ENCODE measurements around the gene SMIM28.

Gene SMIM28

DNA sequence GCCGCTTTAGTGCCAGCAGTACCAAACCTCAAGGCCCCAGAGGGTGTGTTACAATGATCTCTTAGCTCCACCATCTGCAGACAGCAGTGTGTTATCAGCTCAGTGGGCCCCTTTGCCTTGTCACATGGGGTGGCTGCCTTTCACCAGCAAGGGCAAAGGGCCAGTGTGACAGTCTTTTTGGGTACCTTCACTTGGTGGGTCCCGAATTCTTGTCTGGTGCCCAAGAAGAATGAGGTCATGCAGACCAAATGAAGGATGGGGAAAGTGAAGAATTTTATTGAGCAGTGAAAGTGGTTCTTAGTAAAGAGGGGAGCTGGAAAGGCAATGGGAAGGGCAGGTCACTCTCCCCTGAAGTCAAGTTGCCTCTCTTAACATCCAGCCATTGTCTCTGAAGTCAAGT lies 2.9 kb upstream of the SMIM28 start:
- DNase-seq = no peak

DNA sequence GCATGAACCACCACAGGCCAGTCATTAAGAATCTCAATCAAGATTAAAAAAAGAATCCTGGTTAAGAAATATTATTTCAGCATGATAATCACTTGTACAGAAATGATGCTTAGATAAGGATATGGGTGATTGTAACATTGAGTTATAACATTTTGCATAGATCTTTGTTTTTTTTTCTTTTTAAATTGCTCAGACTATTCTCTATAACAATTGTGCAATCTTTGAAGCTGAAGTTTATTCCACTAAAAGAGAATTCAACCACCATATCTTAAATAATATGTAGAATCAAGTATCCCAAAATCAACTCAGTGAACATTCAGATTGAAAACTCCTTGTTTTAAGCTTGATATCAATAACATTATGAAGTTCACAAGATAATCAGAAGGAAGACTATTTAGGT lies 663 bp upstream of the SMIM28 start:
- no peak for DNase-seq

DNA sequence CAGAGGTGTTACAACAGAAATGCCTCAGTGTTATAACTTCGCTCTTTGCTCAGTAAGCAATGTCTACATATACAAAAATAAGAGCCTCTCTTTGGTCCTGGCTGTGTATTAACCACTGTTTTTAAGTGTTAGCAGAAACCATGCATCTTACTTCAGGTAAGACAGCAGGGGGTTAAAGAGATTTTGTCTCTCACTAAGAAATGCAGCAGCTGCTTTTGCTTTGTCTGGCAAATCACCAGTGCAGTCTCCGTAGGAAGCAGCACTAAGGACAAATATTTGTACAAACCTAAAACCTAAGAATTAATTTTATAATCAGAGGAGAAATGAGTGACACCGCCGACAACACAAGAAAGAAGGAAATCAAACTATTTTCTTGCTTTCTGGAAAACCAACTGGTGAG lies 758 bp downstream of the SMIM28 start:
- DNase-seq = no peak

DNA sequence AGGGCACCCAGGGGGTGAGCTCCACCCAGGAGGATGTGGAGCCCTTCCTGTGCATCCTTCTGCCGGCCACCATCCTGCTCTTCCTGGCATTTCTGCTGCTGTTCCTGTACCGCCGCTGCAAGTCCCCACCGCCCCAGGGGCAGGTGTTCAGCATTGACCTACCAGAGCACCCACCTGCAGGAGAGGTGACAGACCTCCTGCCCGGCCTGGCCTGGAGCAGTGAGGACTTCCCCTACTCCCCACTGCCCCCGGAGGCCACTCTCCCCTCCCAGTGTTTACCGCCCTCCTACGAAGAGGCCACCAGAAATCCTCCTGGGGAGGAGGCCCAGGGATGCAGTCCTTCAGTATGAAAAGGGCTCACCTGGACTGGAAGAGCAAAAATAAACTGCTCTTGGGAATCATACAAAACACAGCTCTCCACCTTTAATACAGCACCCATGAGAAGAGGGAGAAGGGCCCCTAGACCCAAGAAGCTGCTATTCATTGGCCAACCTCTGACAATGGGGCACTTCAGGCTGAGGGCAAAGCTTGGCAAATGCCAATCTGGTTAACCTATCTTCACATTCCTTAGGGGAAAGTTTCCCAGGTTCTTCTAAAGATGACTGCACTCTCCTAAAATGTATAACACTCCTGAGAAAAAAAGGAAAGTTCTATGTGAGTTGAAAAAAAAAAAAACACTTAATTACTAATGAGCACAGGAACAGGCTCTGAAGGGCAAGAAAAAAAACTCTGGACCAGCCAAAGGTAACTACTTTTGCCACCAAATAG lies 5.0 kb downstream of the SMIM28 start:
- no peak for DNase-seq

DNA sequence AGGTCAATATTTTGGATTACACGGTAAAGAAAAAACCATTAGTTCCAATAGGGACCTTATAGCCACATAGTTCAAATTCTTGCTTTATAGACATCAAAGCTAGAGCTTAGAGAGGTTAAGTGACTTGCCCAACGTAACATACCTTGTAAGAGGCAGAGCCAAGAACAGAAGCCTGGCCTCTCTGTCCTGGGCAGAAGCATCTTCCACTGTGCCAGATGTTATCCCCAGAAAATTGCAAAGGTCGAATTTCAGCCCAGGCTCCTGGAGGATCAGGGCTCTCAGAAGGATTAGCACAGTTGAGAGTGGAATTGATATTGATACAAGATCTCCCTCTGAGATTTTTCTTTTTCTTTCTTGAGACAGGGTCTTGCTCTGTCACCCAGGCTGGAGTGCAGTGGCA lies 6.1 kb downstream of the SMIM28 start:
- DNase-seq = no peak

DNA sequence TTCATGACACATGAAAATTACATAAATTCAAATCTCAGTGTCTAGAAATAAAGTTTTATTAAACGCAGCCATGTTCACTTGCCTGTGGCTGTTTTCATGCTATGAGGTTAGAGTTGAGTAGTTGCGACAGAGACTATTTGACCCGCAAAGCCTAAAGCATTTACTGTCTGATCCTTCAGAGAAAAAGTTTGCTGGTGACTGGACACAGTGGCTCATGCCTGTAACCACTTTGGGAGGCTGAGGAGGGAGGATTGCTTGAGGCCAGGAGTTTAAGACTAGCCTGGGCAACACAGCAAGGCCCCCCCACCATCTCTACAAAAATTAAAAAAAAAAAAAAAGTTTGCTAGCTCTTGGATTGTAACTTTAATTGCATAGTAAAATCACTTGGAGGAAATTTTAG lies 9.2 kb downstream of the SMIM28 start:
- DNase-seq = no peak

DNA sequence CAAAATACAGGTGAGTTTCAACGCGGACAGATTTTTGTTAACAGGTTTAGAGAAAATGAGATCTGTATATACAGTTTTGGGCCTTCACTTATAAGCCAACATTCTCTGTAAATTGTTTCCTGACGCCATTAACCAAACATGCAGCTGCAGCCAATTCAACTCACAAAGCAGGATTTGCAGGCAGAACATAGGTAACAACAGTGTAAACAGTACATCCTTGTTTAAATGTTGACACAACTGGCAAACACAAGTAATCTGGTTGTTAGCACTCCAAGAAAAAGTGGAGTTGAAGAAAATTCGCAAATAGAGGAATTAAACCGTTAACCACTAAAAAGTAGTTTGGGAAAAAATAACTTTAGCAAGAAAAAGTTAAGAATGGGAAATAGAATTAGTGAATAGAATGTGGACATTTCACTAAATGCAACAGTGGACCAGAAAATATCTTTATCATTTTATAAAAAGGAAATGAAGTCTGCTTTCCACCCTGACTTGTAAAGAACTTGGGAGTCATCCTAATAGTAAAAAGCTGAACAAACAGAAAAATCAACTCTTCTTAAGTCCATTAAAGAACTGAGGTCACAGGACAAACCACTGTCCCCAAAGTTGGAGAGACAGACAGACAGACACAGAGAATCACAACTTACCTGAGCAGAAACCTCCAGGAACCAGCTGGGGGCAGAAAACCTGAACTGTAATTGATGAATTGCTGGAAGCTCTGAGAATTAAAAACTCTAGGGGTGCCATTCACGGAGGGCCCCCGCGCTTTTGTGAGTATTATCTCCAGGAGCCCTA lies 10.1 kb downstream of the SMIM28 start:
- DNase-seq = no peak

DNA sequence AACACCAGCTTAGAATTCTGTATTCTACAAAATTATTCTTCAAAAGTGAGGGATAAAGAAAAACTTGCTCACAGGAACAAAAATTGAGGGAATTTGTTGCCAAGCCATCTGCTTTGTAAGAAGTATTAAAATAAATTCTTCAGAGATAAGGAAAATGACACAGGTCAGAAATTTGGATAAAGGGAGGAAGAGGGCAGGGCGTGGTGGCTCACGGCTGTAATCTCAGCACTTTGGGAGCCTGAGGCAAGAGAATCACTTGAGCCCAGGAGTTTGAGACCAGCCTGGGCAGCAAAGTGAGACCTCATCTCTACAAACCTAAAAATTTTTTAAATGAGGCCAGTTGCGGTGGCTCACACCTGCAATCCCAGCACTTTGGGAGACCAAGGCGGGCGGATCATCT lies 11.8 kb downstream of the SMIM28 start:
- no peak for DNase-seq

DNA sequence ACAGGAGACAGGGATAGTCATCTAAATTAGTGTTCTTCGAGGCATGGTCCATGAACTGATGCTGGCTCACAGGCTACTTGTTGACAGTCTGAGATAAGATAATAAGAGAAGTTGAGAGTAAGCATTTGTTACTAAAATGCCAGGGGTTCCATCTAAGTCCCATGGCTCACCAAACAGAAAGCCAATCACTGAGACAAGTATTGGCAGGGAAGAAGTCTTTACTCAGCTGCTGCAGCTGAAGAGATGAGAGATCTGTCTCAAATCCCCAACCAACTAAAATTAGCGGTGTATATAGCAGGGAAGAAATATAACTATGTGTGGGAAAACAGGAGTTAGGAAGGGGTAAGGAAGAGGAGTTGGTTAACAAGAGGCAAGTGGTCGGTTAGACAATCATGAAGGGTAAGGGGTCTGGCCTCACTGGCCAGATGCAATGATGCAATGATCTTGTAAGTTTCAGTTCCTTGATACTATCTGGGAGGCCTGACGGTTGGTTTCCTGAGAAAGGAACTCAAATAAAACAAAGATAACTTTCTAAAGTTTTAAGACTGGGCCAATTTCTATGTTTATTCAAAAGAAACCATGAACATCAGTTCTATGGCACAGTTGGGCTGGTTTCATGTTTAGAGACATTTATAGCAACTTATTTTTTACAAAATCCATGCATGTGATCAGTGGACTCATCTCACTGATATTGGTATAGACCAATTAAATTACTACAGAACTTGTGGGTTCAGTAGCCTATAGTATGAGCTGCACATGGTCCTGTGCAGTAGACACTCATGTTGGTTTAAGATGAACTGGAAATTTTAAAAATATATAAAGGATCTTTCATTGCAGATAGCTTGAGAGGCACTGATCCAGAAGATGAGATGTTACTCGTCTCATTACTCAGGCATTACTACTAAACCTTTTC lies 16.4 kb downstream of the SMIM28 start:
- no peak for DNase-seq

DNA sequence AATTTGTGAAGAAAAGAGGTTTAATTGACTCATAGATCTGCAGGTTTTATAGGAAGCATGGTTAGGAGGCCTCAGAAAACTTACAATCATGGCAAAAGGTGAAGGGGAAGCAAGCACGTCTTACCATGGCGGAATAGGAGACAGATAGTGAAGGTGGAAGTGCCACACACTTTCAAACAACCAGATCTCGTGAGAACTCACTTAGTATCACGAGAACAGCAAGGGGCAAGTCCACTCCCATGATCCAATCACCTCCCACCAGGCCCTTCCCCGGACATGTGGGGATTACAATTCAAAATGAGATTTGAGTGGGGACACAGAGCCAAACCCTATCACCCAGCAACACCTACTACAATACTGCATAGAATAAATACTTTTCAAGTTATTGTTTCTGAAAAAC lies 19.0 kb downstream of the SMIM28 start:
- no peak for DNase-seq

DNA sequence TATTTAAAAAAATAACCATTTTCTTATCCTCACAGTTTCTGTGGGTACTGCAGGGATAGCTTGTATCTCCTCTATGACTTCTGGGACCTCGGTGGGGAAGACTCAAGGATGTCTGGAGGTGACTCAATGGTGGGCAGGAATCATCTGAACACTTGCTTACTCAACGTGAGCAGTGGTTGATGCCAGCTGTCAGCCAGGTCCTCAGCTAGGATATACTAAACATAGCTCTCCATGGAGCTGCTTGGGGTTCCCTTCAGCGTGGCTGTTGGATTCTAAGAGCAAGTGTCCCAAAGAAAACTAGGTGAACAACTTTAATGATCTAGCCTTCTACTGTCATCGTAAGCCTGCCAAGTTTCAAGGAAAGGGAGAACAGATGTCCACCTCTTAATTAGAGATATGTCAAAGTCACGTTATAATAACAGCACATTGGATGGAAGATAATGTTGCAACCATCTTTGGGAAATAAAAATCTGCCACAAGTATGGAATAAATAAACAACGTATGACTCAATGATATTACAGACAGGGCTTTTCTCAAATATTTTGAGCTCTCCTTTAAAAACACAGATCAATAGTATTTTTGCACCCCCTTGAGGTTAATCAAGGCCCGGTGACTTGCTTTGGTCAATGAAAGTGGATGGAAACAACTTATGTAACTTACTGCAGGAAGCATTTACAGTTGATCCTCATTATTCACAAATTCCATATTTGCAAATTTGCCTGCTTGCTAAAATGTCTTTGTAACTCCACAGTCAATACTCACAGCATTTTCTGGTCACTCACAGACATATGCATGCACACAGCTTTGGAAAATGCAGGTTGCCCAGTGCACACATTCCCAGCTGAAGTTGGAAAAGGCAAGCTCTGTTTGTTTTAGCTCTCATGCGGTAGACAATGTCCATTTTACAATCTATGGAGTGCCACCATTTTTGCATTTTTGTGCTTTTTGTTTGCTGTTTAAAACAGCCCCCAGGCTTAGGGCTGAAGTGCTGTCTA lies 19.7 kb downstream of the SMIM28 start:
- DNase-seq = no peak

DNA sequence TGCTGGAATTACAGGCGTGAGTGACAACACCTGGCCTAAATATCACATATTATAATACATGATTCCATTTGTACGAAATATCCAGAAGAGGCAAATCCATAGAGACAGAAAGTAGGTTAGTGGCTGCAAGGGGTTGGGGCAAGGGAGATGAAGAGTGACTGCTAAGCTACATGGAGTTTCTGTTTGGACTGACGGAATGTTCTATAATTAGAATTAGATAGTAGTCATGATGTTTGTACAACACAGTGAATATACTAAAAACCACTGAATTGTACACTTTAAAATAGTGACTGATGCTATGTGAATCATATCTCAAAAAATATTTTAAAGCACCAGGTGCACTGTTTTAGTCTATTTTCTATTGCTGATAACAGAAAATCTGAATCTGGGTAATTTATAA lies 22.6 kb downstream of the SMIM28 start:
- DNase-seq = no peak

DNA sequence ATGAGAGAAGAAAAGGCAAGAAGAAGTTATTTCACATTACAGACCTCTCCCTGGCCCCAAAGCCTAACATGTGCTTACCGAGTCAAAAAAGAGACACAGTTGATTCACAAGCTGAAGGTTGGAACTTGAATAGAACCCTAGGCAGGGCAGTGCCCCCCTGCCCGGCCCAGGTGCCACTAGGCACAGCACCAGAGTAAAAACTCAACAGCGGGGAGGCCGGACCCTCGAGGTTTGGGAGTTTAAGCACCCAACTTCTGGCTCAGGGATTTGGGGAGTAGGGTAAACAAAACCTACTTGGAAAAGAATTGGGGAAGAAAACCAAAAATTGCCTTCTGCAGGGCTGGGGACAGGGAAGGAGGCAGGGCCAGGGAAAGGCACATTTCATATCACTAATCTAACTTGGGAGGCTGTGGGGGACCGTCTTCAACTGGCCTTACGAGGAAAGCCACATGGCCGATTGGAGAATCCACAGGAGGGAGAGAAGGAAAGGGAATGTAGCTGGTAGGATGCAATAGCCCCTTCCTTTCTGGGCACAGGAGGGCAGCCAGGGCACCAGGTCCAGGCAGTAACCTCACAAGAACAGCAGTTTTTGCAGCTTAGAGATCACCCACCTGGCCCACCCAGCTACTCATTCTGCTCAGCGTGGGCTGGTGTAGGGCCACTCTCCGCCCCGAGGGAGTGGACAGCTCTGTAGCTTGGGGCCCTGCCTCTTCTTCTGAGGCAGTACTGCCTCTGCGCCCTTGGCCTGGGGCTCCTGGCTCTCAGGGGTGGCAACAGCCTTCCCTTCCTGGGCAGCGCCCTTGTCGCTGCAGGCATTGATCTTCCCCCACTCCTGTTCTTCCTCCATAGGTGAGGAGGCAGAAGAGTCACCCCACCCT lies 24.5 kb downstream of the SMIM28 start:
- no peak for DNase-seq

DNA sequence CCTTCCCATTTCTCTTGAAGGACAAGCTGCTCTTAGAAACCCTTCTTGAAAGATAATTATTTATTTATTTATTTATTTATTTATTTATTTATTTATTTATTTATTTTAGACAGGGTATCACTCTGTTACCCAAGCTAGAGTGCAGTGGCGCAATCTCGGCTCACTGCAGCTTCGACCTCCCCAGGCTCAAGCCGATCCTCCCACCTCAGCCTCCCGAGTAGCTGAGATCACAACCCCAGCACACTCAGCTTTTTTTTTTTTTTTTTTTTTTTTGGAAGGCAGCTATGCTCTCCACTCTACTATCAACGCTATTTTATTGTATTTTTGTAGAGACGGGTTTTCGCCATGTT lies 25.1 kb downstream of the SMIM28 start:
- DNase-seq = no peak

DNA sequence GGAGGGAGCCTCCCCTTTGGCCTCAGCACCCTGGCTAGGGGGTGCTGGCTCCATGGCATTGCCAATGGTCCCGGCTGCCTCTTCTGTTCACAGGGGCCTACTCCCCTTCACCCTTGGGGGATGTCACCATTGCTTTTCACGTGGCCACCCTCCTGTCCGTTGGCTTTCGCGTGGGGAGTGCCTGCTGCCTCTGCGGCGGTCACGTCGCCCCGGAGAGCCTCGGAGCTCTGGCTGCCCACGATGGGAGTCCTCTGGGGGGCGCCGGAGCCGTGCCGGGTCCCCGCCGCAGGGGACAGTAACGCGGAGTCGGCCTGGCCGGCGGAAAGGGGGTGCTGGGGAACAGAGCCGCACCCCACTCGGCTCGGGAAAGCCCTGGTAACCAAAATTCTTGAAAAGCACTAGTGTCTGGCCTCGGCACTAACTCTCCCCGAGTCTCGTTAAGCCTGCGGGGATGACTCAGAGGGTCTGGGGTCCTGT lies 25.7 kb downstream of the SMIM28 start:
- peak; percentile 85 for DNase-seq

DNA sequence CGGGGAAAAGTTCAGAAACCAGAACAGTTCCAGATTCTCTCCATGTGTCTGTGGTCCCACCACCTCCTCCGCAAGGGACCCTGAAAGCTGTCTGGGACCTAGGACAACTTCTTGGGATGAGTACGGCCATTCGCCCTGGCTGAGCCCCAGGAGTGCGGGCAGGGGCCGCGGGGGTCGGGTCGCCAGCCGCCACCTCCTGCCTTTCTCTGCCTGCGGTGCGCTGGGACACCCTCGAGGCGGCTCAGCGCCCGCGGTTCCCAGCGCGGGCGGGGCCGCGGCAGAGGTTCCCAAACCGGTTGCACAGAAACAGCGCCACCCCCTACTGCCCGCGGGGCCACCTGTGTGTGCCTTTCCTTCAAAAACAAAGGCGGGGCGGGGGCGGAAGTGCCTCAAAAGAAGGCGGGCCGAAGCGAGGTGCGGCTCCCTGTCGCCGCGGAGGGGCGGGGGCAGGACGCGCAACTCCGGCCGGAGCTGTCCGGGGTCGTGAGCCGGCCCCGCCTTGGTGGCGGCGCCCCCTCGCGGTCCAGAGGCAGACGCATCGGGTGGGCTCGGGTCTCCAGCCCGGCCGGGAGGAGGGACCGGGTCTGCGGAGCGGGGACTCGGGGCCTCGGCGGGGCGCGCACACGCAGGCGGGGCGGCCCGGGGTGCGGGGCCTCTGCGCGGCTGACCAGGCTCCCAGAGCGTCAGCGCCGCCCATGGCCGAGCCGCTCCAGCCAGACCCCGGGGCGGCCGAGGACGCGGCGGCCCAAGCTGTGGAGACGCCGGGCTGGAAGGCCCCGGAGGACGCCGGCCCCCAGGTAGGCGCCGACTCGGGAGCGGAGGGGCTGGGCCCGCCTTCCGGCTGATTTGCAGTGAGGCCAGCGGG lies 26.3 kb downstream of the SMIM28 start, which contains the start of gene HEBP2:
Gene HEBP2, plus strand, starts transcription at position 423 of the 865 bp plus-strand sequence. Its CDS starts 273 bp downstream, at position 696.
- peak; percentile 96 for DNase-seq

DNA sequence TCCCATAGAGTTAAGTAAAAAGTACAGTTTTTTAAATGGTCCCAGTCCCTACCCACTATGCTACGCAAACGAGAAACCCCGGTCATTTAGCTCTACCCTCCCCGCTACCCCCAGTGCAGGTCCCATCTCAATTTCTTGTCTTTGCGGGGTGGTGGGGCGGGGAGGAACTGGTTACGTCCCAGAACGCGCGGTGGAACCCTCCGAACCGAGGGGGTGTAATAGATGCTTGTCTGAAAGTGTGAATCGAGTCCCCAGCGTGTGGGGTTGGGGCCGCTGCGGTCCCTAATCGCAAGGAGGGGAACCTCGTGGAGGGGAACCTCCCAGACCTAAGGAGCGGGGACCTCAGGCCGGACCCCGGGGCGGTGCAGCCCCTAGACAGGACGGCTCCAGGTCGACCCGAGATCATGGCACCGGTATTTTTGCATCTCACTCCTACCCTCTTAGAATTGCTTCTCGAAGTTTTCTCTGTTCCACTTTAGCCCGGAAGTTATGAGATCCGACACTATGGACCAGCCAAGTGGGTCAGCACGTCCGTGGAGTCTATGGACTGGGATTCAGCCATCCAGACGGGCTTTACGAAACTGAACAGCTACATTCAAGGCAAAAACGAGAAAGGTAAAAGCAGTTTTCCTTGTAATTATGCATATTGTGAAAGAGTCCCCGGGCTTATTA lies 27.1 kb downstream of the SMIM28 start:
- DNase-seq = no peak

DNA sequence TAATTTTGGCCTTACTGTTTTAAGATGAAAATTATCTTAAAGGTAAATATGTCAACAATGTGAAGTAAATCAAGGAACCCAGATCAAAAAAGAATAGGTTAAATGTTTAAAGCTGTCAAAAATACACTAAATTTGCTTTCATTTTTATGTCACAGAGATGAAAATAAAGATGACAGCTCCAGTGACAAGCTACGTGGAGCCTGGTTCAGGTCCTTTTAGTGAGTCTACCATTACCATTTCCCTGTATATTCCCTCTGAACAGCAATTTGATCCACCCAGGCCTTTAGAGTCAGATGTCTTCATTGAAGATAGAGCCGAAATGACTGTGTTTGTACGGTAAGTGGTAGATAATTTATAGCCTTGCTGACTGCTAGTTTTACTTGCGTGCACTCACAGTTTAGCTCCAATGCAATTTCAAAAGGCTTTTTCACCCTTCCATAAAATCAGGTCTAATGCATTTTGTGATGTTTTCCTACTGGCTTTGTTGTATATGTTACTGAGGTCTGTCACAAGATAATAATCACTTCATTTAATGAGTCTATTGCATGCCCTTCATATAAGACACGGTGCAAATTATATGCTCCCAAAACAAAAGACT lies 28.2 kb downstream of the SMIM28 start:
- DNase-seq = no peak

DNA sequence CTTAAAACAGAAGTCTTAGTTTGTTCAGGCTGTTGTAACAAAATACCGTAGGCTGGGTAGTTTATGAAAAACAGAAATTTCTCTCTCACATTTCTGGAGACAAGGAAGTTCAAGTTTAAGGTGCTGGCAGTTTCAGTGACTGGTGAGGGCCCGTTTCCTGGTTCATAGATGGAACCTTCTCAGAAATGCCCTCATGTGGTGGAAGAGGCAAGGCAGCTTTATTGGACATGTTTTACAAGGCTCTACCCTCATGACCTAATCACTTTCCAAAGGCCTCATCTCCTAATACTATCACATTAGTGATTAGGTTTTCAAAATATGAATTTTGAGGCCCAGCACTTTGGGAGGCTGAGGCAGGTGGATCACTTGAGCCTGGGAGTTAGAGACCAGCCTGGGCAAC lies 28.7 kb downstream of the SMIM28 start:
- no peak for DNase-seq
